ENCODE measurements around the gene ADH1A. TPM values are rescaled to one million over a fixed set of nuclear protein-coding genes. Genes with fewer than 3 reads are reported as not detected.

The ADH1A gene
- not detected in 2 replicates for polyA plus RNA-seq (2012; rRNA removed)
- not detected in 2 replicates for polyA plus RNA-seq (2012; cell fraction: cytosol; rRNA removed)
- not detected in 2 replicates for polyA plus RNA-seq (2012; cell fraction: nucleus; rRNA removed)

DNA sequence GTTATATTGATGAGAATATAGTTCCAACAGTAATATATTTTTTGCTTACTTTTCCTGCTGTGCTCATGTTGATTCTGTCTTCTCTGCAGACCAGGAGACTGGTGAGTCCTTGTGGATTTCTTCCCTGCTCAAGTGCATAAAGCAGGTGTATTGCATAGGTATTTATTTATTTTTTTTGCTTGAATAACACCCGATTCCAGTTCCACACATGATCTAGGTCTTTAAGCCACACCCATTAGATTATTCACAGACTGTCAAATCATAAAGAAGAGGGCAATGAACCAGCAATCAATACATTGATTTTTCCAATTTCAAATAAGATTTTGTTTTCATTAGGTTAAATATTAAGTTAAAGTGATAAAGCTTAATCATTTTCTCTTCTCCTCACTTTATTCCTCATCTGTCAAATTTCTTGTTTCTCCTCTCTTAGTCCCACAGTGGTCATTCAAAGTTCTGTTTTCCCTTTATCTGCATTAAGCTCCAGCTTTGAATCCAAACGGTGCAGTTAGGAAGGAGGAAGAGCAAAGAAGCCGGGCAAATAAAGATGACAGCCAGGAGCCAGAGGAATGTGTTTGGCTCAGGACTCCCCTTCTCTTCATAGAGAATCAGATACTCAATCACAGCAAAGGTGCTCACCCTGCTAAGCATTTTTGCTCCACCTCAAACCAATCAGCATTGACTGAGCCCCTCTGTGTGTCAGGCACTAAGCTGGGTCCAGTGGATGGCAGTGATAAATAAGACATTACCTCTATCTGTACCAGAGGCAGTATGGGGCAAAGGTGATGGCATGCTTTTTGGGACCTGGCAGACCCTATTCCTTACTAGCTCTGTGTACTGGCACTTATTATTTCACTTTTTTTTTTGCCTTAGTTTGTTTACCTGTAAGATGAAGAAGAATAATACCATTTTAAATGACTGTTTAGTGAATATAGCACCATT lies at the start of gene ADH1A:
ADH1A (minus strand) TSS at position 138 of the 939 bp plus-strand sequence; CDS start at position 67, 71 bp downstream.
- Histone ChIP-seq H3K4me3 (ENCODE audit: low read depth in 2 of 2, low read length in 1 of 2) (no peak within 1 kb of the TSS), H3K9me2 (no peaks in the 10 kb centered on the region), H3K27ac (ENCODE audit: low read depth in 2 of 2, low read length in 1 of 2) (no peak within 1 kb of the TSS), H3K9ac (no peak within 1 kb of the TSS), H3F3A (replicated peaks; ENCODE audit: insufficient read depth) (no peaks in the 10 kb centered on the region), H3K9me3 (no peaks in the 10 kb centered on the region), H2AFZ (ENCODE audit: low read depth) (no peak within 1 kb of the TSS), H3K27me3 (ENCODE audit: insufficient read depth) (no peaks in the 10 kb centered on the region), H3K4me1 (ENCODE audit: control insufficient read depth in 1 of 2, insufficient read depth in 2 of 2, low read depth in 1 of 2, low read length in 1 of 2) (no peaks in the 10 kb centered on the region), H3K79me2 (ENCODE audit: insufficient read depth) (no peaks in the 10 kb centered on the region), H3K36me3 (replicated peaks in 1 of 2; ENCODE audit: control insufficient read depth in 1 of 2, insufficient read depth in 2 of 2, low read length in 1 of 2) (no peaks in the 10 kb centered on the region), H3K4me2 (no peak within 1 kb of the TSS), H4K20me1 (ENCODE audit: insufficient read depth) (no peaks in the 10 kb centered on the region)
- WGBS (ENCODE audit: low lambda C conversion rate), result 15% methylated on average over 3 of the region's 3 CpGs
- POLR2A ChIA-PET, result no interaction called here
- DNase-seq, result no peak
- CTCF ChIA-PET, result no interaction called here
- TF ChIP-seq POLR2AphosphoS5 (IDR thresholded peaks at IDR 0.05; ENCODE audit: low read depth, low read length) (no peak), GATA2 (CRISPR knock-in tag; IDR thresholded peaks at IDR 0.05) (no peak), CHD2 (IDR thresholded peaks at IDR 0.05; ENCODE audit: low read length, partially characterized antibody) (no peak), MXI1 (IDR thresholded peaks at IDR 0.05; ENCODE audit: low read depth, low read length) (no peak), JUND (IDR thresholded peaks at IDR 0.05) (no peak), EZH2phosphoT487 (IDR thresholded peaks at IDR 0.05; ENCODE audit: borderline replicate concordance, low read depth) (no peak), TAF1 (IDR thresholded peaks at IDR 0.05; ENCODE audit: borderline replicate concordance, low read depth, low read length) (no peak), RXRA (IDR thresholded peaks at IDR 0.05; ENCODE audit: borderline replicate concordance, low read depth) (no peak), SIN3A (IDR thresholded peaks at IDR 0.05; ENCODE audit: borderline replicate concordance, low read depth, low read length) (no peak), TEAD4 (IDR thresholded peaks at IDR 0.05; ENCODE audit: borderline replicate concordance, insufficient read depth) (no peak), SMC3 (IDR thresholded peaks at IDR 0.05; ENCODE audit: low read depth, low read length) (no peak), ELF1 (IDR thresholded peaks at IDR 0.05) (no peak), NFIC (IDR thresholded peaks at IDR 0.05; ENCODE audit: borderline replicate concordance) (no peak)
- TF ChIP-seq, protein P1, sequence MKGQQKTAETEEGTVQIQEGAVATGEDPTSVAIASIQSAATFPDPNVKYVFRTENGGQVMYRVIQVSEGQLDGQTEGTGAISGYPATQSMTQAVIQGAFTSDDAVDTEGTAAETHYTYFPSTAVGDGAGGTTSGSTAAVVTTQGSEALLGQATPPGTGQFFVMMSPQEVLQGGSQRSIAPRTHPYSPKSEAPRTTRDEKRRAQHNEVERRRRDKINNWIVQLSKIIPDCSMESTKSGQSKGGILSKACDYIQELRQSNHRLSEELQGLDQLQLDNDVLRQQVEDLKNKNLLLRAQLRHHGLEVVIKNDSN (IDR thresholded peaks at IDR 0.05; ENCODE audit: borderline replicate concordance, low read depth), result no peak
- TF ChIP-seq, protein P2, sequence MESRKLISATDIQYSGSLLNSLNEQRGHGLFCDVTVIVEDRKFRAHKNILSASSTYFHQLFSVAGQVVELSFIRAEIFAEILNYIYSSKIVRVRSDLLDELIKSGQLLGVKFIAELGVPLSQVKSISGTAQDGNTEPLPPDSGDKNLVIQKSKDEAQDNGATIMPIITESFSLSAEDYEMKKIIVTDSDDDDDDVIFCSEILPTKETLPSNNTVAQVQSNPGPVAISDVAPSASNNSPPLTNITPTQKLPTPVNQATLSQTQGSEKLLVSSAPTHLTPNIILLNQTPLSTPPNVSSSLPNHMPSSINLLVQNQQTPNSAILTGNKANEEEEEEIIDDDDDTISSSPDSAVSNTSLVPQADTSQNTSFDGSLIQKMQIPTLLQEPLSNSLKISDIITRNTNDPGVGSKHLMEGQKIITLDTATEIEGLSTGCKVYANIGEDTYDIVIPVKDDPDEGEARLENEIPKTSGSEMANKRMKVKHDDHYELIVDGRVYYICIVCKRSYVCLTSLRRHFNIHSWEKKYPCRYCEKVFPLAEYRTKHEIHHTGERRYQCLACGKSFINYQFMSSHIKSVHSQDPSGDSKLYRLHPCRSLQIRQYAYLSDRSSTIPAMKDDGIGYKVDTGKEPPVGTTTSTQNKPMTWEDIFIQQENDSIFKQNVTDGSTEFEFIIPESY (IDR thresholded peaks at IDR 0.05; ENCODE audit: borderline replicate concordance, low read depth), result no peak
- TF ChIP-seq, protein P3, sequence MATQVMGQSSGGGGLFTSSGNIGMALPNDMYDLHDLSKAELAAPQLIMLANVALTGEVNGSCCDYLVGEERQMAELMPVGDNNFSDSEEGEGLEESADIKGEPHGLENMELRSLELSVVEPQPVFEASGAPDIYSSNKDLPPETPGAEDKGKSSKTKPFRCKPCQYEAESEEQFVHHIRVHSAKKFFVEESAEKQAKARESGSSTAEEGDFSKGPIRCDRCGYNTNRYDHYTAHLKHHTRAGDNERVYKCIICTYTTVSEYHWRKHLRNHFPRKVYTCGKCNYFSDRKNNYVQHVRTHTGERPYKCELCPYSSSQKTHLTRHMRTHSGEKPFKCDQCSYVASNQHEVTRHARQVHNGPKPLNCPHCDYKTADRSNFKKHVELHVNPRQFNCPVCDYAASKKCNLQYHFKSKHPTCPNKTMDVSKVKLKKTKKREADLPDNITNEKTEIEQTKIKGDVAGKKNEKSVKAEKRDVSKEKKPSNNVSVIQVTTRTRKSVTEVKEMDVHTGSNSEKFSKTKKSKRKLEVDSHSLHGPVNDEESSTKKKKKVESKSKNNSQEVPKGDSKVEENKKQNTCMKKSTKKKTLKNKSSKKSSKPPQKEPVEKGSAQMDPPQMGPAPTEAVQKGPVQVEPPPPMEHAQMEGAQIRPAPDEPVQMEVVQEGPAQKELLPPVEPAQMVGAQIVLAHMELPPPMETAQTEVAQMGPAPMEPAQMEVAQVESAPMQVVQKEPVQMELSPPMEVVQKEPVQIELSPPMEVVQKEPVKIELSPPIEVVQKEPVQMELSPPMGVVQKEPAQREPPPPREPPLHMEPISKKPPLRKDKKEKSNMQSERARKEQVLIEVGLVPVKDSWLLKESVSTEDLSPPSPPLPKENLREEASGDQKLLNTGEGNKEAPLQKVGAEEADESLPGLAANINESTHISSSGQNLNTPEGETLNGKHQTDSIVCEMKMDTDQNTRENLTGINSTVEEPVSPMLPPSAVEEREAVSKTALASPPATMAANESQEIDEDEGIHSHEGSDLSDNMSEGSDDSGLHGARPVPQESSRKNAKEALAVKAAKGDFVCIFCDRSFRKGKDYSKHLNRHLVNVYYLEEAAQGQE (IDR thresholded peaks at IDR 0.05; ENCODE audit: low read depth, low read length), result no peak
- TF ChIP-seq, protein P4, sequence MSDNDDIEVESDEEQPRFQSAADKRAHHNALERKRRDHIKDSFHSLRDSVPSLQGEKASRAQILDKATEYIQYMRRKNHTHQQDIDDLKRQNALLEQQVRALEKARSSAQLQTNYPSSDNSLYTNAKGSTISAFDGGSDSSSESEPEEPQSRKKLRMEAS (IDR thresholded peaks at IDR 0.05; ENCODE audit: low read depth), result no peak
